ENCODE data around the gene ASL. TPM values are rescaled to one million over a fixed set of nuclear protein-coding genes. Genes with fewer than 3 reads are reported as not detected.

The ASL gene
- total and polyA plus RNA-seq, 10 of the 15 experiments (the other 5 are each of a cell fraction or from before 2014, with no cell fraction given), result 0.66 to 36.7 (median 28.8) TPM

DNA sequence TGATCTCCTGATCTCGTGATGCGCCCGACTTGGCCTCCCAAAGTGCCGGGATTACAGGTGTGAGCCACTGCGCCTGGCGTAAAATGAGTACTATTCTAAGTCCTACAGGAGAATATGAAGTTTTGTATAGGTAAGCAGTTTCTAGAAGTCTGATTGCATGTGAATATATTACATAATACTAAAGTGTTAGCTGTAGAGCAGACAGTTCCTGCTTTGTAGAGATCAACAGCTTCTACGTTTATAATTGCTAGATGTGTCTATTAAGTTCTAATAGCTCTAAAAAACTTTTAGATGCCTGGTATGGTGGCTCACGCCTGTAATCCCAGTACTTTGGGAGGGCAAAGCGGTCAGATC lies 47.5 kb downstream of the ASL start:
- RAD21 ChIA-PET (ENCODE audit: unreplicated experiment), result no interaction called here
- no peaks in the 10 kb centered on the region; a peak in 2 of 4 replicates for H3K36me3 ChIP-seq (ENCODE audit: control insufficient read depth in 2 of 2, insufficient read depth in 2 of 2, low read length in 1 of 2)
- no peak for DNase-seq (ENCODE audit: low read depth, low spot score)
- no peaks in the 10 kb centered on the region for H3K27me3 ChIP-seq (replicated peaks in 1 of 2; ENCODE audit: control insufficient read depth in 2 of 2, insufficient read depth in 2 of 2, low read length in 1 of 2)
- in situ Hi-C loops (cut with MboI) (no loop called here), intact Hi-C loops (cut with micrococcal nuclease; ENCODE audit: unreplicated experiment) (no loop called here)
- SMC1A ChIA-PET (ENCODE audit: uncharacterized antibody, unreplicated experiment), result no interaction called here
- FAIRE-seq, result no peak
- H3K4me2 ChIP-seq (ENCODE audit: control insufficient read depth, insufficient read depth), result no peak overlapping the region
- H2AFZ ChIP-seq (ENCODE audit: control insufficient read depth, low read depth, low read length), result no peak overlapping the region
- H3K4me1 ChIP-seq (ENCODE audit: control insufficient read depth, insufficient read depth, low read length), result peaks cover 7% of the 10 kb centered on the region; the same call in 1 of the 2 replicates
- H3K9me3 ChIP-seq (replicated peaks; ENCODE audit: control insufficient read depth, insufficient read depth, low read length), result no peaks in the 10 kb centered on the region
- POLR2A ChIA-PET, result interaction anchor here (0.5 to 0.9 kb wide), 2 partner anchors 8 to 541 kb away, joined by 3 read pairs; partner anchors contain the start of gene CRCP
- TF ChIP-seq ZNF622 (IDR thresholded peaks at IDR 0.05) (no peak), NR2C1 (IDR thresholded peaks at IDR 0.05) (no peak), SRF (IDR thresholded peaks at IDR 0.05; ENCODE audit: low read depth in 2 of 2, low read length in 2 of 2) (no peak), SIN3A (IDR thresholded peaks at IDR 0.05; ENCODE audit: low read depth, low read length) (no peak), SIX5 (IDR thresholded peaks at IDR 0.05; ENCODE audit: low read depth, low read length, severe bottlenecking) (no peak), BACH1 (IDR thresholded peaks at IDR 0.05; ENCODE audit: borderline replicate concordance) (no peak), PAX8 (IDR thresholded peaks at IDR 0.05) (no peak), HDAC2 (IDR thresholded peaks at IDR 0.05) (no peak), SUZ12 (IDR thresholded peaks at IDR 0.05; ENCODE audit: unreplicated experiment) (no peak), CBX3 (IDR thresholded peaks at IDR 0.05; ENCODE audit: borderline replicate concordance, low read depth) (no peak)
- TF ChIP-seq, protein P1, sequence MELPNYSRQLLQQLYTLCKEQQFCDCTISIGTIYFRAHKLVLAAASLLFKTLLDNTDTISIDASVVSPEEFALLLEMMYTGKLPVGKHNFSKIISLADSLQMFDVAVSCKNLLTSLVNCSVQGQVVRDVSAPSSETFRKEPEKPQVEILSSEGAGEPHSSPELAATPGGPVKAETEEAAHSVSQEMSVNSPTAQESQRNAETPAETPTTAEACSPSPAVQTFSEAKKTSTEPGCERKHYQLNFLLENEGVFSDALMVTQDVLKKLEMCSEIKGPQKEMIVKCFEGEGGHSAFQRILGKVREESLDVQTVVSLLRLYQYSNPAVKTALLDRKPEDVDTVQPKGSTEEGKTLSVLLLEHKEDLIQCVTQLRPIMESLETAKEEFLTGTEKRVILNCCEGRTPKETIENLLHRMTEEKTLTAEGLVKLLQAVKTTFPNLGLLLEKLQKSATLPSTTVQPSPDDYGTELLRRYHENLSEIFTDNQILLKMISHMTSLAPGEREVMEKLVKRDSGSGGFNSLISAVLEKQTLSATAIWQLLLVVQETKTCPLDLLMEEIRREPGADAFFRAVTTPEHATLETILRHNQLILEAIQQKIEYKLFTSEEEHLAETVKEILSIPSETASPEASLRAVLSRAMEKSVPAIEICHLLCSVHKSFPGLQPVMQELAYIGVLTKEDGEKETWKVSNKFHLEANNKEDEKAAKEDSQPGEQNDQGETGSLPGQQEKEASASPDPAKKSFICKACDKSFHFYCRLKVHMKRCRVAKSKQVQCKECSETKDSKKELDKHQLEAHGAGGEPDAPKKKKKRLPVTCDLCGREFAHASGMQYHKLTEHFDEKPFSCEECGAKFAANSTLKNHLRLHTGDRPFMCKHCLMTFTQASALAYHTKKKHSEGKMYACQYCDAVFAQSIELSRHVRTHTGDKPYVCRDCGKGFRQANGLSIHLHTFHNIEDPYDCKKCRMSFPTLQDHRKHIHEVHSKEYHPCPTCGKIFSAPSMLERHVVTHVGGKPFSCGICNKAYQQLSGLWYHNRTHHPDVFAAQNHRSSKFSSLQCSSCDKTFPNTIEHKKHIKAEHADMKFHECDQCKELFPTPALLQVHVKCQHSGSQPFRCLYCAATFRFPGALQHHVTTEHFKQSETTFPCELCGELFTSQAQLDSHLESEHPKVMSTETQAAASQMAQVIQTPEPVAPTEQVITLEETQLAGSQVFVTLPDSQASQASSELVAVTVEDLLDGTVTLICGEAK (IDR thresholded peaks at IDR 0.05; ENCODE audit: borderline replicate concordance), result no peak
- TF ChIP-seq, protein P2, sequence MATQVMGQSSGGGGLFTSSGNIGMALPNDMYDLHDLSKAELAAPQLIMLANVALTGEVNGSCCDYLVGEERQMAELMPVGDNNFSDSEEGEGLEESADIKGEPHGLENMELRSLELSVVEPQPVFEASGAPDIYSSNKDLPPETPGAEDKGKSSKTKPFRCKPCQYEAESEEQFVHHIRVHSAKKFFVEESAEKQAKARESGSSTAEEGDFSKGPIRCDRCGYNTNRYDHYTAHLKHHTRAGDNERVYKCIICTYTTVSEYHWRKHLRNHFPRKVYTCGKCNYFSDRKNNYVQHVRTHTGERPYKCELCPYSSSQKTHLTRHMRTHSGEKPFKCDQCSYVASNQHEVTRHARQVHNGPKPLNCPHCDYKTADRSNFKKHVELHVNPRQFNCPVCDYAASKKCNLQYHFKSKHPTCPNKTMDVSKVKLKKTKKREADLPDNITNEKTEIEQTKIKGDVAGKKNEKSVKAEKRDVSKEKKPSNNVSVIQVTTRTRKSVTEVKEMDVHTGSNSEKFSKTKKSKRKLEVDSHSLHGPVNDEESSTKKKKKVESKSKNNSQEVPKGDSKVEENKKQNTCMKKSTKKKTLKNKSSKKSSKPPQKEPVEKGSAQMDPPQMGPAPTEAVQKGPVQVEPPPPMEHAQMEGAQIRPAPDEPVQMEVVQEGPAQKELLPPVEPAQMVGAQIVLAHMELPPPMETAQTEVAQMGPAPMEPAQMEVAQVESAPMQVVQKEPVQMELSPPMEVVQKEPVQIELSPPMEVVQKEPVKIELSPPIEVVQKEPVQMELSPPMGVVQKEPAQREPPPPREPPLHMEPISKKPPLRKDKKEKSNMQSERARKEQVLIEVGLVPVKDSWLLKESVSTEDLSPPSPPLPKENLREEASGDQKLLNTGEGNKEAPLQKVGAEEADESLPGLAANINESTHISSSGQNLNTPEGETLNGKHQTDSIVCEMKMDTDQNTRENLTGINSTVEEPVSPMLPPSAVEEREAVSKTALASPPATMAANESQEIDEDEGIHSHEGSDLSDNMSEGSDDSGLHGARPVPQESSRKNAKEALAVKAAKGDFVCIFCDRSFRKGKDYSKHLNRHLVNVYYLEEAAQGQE (IDR thresholded peaks at IDR 0.05; ENCODE audit: low read depth, low read length), result no peak
- TF ChIP-seq, protein P3, sequence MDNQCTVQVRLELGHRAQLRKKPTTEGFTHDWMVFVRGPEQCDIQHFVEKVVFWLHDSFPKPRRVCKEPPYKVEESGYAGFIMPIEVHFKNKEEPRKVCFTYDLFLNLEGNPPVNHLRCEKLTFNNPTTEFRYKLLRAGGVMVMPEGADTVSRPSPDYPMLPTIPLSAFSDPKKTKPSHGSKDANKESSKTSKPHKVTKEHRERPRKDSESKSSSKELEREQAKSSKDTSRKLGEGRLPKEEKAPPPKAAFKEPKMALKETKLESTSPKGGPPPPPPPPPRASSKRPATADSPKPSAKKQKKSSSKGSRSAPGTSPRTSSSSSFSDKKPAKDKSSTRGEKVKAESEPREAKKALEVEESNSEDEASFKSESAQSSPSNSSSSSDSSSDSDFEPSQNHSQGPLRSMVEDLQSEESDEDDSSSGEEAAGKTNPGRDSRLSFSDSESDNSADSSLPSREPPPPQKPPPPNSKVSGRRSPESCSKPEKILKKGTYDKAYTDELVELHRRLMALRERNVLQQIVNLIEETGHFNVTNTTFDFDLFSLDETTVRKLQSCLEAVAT (IDR thresholded peaks at IDR 0.05), result no peak
- CTCF ChIA-PET, result no interaction called here
- no peak overlapping the region for H3K9ac ChIP-seq (ENCODE audit: control insufficient read depth, insufficient read depth, low read length)
- no peak for ATAC-seq
- no peak overlapping the region for H3K27ac ChIP-seq (ENCODE audit: control insufficient read depth, insufficient read depth)
- WGBS (ENCODE audit: insufficient coverage, insufficient replicate concordance, low lambda C conversion rate, missing lambda C conversion rate), result 98% methylated on average over 9 of the region's 9 CpGs
- H3K79me2 ChIP-seq (ENCODE audit: control insufficient read depth, insufficient read depth, low read length), result peaks cover 71% of the 10 kb centered on the region
- H3K4me3 ChIP-seq, result no peak overlapping the region
- 0 out of 2 replicates have a peak, but pooled peaks cover 6% of the 10 kb centered on the region for H4K20me1 ChIP-seq (ENCODE audit: control insufficient read depth, insufficient read depth)
- BruUV-seq (replicated peaks), result no TSS peak

Data from GM12878 (cell line).